GM21737 (cell line): ENCODE measurements around the gene BASP1.

ENCODE experiments used
- ATAC-seq: cut with Tn5 transposase; IDR thresholded peaks from one replicate; pipeline ENCODE4 v1.9.1; 2021; ENCODE audit warnings: mild to moderate bottlenecking, moderate library complexity; ENCODE audit not compliant: unreplicated experiment

Gene BASP1

GRCh38 chr5:17217493-17218352 lies at the start of gene BASP1:
TSS of gene BASP1 (plus strand) at chr5:17217631. CDS start at chr5:17275217, 57,586 bp downstream.
- peak; percentile 45 for ATAC-seq

- ATAC-seq: no peak
Measured at GRCh38 chr5:17169507-17169906, 47.9 kb upstream of the BASP1 start.

- ATAC-seq: no peak
Measured at GRCh38 chr5:17172791-17173190, 44.6 kb upstream of the BASP1 start.

- no peak for ATAC-seq
Measured at GRCh38 chr5:17174965-17175364, 42.5 kb upstream of the BASP1 start.

- no peak for ATAC-seq
Measured at GRCh38 chr5:17177501-17178372, 39.7 kb upstream of the BASP1 start.

- ATAC-seq: no peak
Measured at GRCh38 chr5:17178373-17178675, 39.1 kb upstream of the BASP1 start.

- ATAC-seq: no peak
Measured at GRCh38 chr5:17180330-17180843, 37.0 kb upstream of the BASP1 start.

- ATAC-seq: no peak
Measured at GRCh38 chr5:17180864-17181723, 36.3 kb upstream of the BASP1 start.

- ATAC-seq: no peak
Measured at GRCh38 chr5:17182494-17182893, 34.9 kb upstream of the BASP1 start.

GRCh38 chr5:17182981-17183380 lies 34.5 kb upstream of the BASP1 start:
- ATAC-seq: no peak

- ATAC-seq: no peak
Measured at GRCh38 chr5:17183831-17184230, 33.6 kb upstream of the BASP1 start.

GRCh38 chr5:17184588-17184987 lies 32.8 kb upstream of the BASP1 start:
- no peak for ATAC-seq

GRCh38 chr5:17185349-17185748 lies 32.1 kb upstream of the BASP1 start:
- ATAC-seq: no peak

- ATAC-seq: no peak
Measured at GRCh38 chr5:17185773-17186172, 31.7 kb upstream of the BASP1 start.

- ATAC-seq: no peak
Measured at GRCh38 chr5:17186256-17186655, 31.2 kb upstream of the BASP1 start.

GRCh38 chr5:17187011-17187785 lies 30.2 kb upstream of the BASP1 start:
- ATAC-seq: no peak

GRCh38 chr5:17187786-17188170 lies 29.7 kb upstream of the BASP1 start:
- ATAC-seq: no peak

GRCh38 chr5:17189381-17190036 lies 27.9 kb upstream of the BASP1 start:
- no peak for ATAC-seq

- ATAC-seq: no peak
Measured at GRCh38 chr5:17190242-17190778, 27.1 kb upstream of the BASP1 start.
